HT-29 (cell line): ENCODE results near the gene OR51A2. TPM values are rescaled to one million over a fixed set of nuclear protein-coding genes. Genes with fewer than 3 reads are reported as not detected.
"Not testable (repeated sequence)": the region's sequence is repeated elsewhere in the genome, so short reads cannot be mapped to it uniquely, and the experiment has no call there.

Experiments used
- DNase-seq: peaks from one replicate; pipeline ENCODE4 v3.0.0-alpha.2; 2015; ENCODE audit warnings: low spot score
- total RNA-seq: library from RNA; depleted of rRNA; stranded (reverse); fragments of >200 nt; shearing (Covaris generic); gene quantifications from 2 replicates; pipeline ENCODE4 v1.2.3, GENCODE V29; 2014; rRNA removed

OR51A2 gene
- not detected in 2 replicates for total RNA-seq

GRCh38 chr11:4955613-4956012 lies at the start of gene OR51A2:
TSS of gene OR51A2 (minus strand) at chr11:4955713. CDS start at chr11:4955713, 0 bp downstream.
- not testable (repeated sequence) for DNase-seq

DNA sequence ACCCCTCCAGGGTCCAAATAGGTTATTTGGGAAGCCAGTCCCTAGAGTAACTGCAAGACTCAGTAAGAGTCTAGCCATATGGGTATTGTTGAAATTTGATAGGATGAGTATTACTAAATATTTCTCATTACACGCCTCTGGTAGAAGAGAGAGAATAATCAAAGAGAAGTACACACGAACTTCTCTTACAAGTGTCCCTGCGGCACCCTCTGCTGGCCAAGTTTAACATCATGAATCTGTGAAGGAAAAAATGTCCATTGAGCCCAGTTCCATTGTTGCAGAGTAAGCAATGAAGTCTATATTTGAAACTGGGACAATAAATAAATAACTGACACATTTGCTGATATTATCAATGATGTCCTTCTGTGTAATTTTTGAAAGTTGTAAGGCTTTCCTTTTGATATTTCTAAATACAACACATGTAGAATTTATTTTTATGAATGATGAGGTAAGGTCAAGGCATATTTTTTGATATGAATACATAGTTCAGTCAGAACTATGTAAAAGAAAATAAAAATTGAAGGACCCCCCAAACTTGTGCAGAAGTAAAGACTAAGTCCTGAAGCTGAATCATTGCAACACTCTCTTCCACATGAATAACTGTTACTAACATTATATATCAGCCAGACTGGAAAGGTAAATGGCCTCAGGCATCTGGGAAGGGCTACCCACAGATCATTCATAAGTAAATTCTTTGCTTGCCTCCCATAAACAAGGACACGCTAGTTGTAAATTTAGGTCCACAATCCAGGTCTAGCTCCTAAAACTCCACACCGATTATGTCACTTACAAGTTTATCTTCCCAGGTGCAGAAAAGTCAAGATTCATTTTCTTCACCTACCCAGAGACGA lies 49.1 kb upstream of the OR51A2 start:
- peak; percentile 84 for DNase-seq

DNA sequence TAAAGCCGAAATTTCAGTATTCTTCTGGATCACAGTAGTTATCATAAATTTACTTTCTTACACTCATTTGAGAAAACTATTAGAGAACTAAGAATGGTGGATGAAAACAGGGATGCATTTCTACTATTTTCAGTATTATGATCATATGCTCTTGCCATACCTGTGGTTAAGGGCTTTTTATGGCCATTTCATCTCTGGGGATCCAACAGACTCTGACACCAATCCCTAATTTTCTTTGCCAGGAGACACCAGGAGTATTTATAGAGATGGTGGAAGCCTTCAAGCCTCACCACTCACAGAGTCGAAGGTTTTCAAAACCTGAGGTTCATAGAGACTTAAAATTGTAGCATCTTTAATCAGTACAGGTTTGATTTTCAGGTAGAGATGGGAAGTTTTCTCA lies 39.0 kb upstream of the OR51A2 start, which contains the start of gene OR51L1:
Gene OR51L1 (plus strand): TSS at position 301 of the 400 bp plus-strand sequence. CDS start 4,132 bp downstream, outside the sequence.
- DNase-seq: no peak

GRCh38 chr11:4991060-4991459 lies 35.5 kb upstream of the OR51A2 start:
- DNase-seq: peak; percentile 49

DNA sequence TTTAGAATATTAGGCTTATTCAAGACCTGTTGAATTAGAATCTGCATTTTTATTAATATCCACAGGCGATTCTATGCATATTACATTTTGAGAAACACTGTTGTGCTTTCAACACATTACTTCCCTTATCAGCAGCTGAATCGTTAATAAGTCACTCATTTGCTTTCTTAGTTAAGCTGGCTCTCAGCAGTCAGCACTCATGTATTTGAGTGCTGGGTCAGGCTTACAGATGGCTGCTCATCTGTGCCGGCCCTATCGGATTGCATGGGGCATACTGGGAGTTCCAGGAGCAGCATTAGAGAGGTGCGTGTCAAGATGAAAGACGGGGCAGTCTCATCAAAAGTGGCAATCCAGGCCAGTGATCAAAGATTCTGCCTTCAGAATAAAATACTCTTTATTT lies 28.3 kb upstream of the OR51A2 start:
- DNase-seq: peak; percentile 29

GRCh38 chr11:4982678-4983077 lies 27.2 kb upstream of the OR51A2 start:
- no peak for DNase-seq

GRCh38 chr11:4979036-4979435 lies 23.5 kb upstream of the OR51A2 start:
- DNase-seq: no peak

GRCh38 chr11:4975436-4975835 lies 19.9 kb upstream of the OR51A2 start:
- DNase-seq: no peak

- peak; percentile 0 for DNase-seq
Observed at GRCh38 chr11:4962816-4963215, 7.3 kb upstream of the OR51A2 start.

GRCh38 chr11:4960877-4961276 lies 5.4 kb upstream of the OR51A2 start:
- peak; percentile 1 for DNase-seq

GRCh38 chr11:4957396-4957795 lies 1.9 kb upstream of the OR51A2 start:
- no peak for DNase-seq

- DNase-seq: no peak
Observed at GRCh38 chr11:4947505-4947904, 8.0 kb downstream of the OR51A2 start, which contains the start of gene OR51A4. TSS of gene OR51A4 (minus strand) at chr11:4947605. CDS start at chr11:4947100, 505 bp downstream.

GRCh38 chr11:4936745-4937144 lies 18.8 kb downstream of the OR51A2 start:
- DNase-seq: peak; percentile 0

DNA sequence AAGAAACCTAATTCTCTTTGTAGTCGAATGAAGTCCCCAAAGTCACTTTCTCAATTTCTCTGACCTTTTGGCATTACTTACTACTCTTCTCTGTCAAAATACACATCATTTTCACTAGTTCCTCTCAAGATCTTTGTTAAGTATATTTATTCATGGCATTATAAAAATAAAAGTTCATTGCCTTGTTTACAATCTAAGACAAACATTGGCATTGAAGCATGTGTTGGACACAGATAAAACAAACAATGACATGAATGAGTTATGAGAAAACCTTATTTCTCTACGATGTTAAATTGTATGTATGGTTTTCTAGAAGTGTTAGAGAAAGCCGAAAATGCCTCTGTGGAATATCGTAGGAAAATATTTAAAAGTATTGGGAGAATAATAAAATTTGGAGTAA lies 22.8 kb downstream of the OR51A2 start:
- peak; percentile 0 for DNase-seq

DNA sequence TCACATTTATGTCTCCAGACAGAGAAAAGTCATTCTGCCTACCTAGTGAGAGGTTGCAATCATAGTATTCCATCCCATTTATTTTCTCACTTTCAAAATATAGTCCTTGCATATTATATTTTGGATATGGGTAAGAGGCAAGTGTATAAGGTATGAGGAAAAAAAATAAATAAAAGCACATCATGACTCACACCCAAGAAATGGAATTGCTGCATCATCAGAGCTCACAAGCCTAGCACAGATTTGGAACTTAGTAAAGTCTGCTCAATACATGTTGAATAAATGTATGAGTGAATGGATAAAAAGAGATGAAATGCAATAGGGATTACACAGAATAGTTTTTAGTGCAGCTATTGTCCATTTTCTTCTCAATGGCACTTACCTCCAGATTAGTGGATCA lies 28.9 kb downstream of the OR51A2 start:
- DNase-seq: no peak

DNA sequence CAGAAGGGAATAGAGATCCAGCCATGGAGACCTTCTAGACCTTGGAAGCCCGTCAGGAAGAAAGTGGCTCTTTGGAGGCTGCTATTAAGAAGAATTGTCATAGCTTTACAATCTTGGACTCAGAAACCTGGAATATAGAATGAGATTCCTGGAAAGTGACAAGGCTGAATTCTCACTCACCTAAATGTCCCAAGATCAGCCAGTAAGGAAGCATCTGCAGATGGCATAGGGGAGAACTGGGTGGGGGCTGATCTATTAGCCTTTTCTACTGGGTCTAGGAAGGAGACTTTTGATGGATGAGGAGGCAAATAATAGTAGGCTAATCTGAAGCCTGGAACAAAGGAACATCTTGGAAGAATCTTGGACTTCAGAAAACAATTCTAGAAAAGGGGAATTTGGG lies 31.3 kb downstream of the OR51A2 start, which contains the start of gene OR51G1:
Gene OR51G1 (minus strand): TSS at position 101 of the 400 bp plus-strand sequence. CDS start 0 bp downstream, at position 101.
- DNase-seq: no peak

- DNase-seq: no peak
Observed at GRCh38 chr11:4922304-4922703, 33.2 kb downstream of the OR51A2 start.

DNA sequence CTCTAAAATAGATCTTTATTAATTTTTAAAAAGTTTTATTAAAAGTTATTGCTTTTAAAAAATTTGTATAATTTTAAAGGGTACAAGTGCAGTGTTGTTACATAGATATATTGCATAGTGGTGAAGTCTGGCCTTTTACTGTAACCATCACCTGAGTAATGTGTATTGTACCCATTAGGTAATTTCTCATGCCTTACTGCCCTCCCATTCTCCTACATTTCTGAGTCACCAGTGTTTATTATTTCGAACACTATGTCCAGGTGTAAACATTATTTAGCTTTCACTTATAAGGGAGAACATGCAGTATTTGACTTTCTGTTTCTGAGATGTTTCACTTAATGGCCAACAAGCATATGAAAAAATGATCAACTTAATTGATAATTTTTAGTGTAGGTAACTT lies 33.7 kb downstream of the OR51A2 start:
- no peak for DNase-seq

DNA sequence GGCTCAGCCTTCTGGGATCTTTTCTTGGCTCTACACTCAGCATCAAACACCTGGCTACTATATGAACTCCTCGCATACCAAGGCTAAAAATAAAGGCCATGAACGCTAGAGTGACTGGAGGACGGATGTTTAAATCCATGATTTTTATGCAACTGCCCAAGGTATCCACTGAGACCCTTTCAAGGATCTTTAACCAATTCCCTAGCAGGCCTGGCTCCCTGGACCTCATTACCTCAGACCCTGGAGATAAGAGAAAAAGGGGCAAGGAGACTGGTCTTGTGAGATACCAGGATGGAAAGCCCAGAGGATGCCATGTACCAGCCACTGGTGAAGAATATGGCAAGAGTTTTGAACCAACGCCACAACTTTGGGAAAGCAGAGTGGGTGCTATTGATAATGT lies 36.3 kb downstream of the OR51A2 start, which contains the start of gene OR51G2:
Gene OR51G2 (minus strand): TSS at position 101 of the 400 bp plus-strand sequence. CDS start 3,687 bp downstream, outside the sequence.
- no peak for DNase-seq

- DNase-seq: peak; percentile 83
Observed at GRCh38 chr11:4916581-4916980, 38.9 kb downstream of the OR51A2 start.
